Activated naive CD4-positive, alpha-beta T cell treated with anti-CD3 and anti-CD28 coated beads, Interleukin-2, amount 10 ng/mL, durations not matched to agents 7 days and 5 days (primary cell): Measurements from ENCODE around the gene OBSCN.

Source experiments
- CTCF ChIA-PET: fragments of 350-600 bp; sonication (Branson Sonifier 250); formaldehyde crosslinking; loops from one replicate; lab custom pipeline; 2021; ENCODE audit warnings: antibody characterized with exemption; lab: Charles Lee
- DNase-seq: peaks from one replicate; pipeline ENCODE4 v3.0.0-alpha.2; 2020
- H3K27ac Mint-ChIP-seq: one replicate; pipeline ENCODE4 v1.8.0; 2021; ENCODE audit warnings: mild to moderate bottlenecking, moderate library complexity, mixed read lengths
- H3K27me3 Mint-ChIP-seq: one replicate; pipeline ENCODE4 v1.8.0; 2021; ENCODE audit warnings: mild to moderate bottlenecking, mixed read lengths
- H3K36me3 Mint-ChIP-seq: one replicate; pipeline ENCODE4 v1.8.0; 2021; ENCODE audit warnings: mixed read lengths
- H3K4me1 Mint-ChIP-seq: one replicate; pipeline ENCODE4 v1.8.0; 2021; ENCODE audit warnings: mixed read lengths
- H3K4me3 Mint-ChIP-seq: one replicate; pipeline ENCODE4 v1.8.0; 2021; ENCODE audit warnings: mild to moderate bottlenecking, moderate library complexity, mixed read lengths
- H3K9me3 Mint-ChIP-seq: one replicate; pipeline ENCODE4 v1.8.0; 2021; ENCODE audit warnings: mixed read lengths

OBSCN gene

DNA sequence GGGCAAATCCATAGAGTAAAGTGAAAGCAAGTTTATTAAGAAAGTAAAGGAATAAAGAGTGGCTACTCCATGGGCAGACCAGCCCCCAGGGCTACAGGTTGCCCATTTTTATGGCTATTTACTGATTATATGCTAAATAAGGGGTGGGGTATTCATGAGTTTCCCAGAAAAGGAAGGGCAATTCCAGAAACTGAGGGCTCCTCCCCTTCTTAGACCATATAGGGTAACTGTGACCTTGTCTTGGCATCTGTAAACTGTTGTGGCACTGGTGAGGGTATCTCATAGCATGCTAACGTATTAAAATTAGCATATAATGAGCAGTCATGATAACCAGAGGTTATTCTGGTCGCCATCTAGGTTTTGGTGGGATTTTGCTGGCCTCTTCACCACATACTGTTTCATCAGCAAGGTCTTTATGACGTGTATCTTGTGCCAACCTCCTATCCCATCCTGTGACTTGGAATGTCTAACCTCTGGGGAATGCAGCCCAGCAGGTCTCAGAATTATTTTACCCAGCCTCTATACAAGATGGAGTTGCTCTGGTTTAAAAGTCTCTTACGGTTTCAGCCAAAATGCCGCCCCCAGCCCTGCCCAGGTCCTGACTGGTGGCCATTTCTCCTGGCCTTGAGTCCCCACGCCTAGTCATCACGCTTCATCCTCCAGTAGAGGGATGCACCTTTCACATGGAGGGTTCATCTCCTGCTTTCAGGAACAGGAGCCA lies 209.8 kb downstream of the OBSCN start:
- Mint-ChIP-seq H3K27ac (no peak overlapping the region), H3K4me1 (peaks cover 24% of the 10 kb centered on the region), H3K4me3 (no peak overlapping the region), H3K9me3 (no peaks in the 10 kb centered on the region), H3K36me3 (peaks cover 4% of the 10 kb centered on the region), H3K27me3 (peaks cover 50% of the 10 kb centered on the region)
- no peak for DNase-seq
- CTCF ChIA-PET, result no interaction called here

DNA sequence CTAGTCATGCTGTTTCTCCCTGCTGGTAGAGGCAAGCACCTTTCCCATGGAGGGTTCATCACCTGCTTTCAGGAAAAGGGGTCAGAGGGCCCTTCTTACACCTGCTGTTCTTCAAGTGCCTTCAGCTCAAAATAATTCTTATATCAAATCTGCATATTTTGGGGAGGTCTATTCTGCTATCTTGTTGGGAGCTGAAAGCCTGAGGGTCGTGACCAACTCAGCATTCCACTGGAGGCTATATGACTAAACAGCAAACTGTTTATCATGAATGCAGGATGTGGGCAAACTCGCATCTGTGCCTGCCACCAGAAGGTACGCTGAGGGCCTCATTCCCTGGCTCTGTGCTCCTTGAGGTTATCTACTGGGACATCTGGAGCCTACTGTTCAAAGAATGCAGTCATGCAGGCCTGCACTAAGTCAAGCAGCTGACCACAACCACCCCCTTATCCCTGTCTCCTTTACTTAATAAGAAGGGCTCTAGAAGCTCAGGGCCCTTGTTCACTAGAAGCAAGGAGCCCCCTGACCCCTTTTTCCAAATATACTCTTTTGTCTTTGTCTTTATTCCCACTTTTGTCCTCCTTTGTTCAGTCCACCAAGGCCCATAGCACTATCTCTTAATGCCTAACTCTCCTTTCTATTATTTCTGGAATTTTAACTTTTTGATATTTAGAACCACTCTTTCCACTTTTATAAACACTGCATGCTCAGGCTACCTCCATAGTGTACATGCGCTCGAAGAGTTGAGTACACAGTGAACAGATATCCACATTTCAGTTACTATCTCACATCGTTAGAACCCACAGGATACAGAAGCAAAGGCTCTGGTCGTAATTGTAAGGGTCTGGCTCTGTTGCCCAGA lies 213.4 kb downstream of the OBSCN start:
- CTCF ChIA-PET, result interaction anchor here (1.6 kb wide), 1 partner anchor 34 kb away, joined by 3 read pairs; no protein-coding TSS in a partner anchor
- H3K4me1 Mint-ChIP-seq, result peaks cover 9% of the 10 kb centered on the region
- no peak overlapping the region for H3K4me3 Mint-ChIP-seq
- DNase-seq, result no peak
- H3K9me3 Mint-ChIP-seq, result no peaks in the 10 kb centered on the region
- H3K36me3 Mint-ChIP-seq, result no peaks in the 10 kb centered on the region
- no peak overlapping the region for H3K27ac Mint-ChIP-seq
- peaks cover 29% of the 10 kb centered on the region for H3K27me3 Mint-ChIP-seq

DNA sequence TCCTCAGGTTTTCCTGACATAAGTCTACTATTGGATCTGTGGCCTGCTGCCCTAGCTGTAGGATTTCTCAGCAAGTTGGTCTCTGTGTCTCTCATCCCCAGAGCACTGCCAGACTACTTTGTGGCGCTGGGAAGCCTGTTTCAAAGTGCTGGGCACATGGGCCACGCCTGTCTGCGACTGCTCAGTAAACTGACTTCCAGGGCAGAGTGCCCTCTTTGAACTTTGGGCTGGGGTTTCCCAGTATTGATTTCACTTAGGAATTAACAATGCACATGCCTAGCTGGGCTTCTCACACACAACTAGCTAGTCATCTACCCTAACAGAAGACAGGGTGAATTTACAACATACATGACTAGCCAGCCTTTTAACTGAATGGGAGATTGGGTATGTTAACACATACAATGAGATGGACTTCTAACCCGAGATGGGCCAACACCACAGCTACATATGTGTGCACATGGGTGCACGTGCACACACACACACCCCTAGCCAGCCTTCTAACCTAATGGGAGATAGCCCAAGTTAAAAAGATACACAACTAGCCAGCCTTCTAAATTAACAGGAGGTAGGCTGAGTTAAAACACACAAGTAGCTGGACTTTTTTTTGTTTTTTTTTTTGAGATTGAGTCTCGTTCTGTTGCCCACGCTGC lies 215.7 kb downstream of the OBSCN start:
- CTCF ChIA-PET, result no interaction called here
- DNase-seq, result no peak
- Mint-ChIP-seq H3K27me3 (peaks cover 24% of the 10 kb centered on the region), H3K9me3 (no peaks in the 10 kb centered on the region), H3K4me1 (no peaks in the 10 kb centered on the region), H3K27ac (no peak overlapping the region), H3K36me3 (no peaks in the 10 kb centered on the region), H3K4me3 (no peak overlapping the region)

DNA sequence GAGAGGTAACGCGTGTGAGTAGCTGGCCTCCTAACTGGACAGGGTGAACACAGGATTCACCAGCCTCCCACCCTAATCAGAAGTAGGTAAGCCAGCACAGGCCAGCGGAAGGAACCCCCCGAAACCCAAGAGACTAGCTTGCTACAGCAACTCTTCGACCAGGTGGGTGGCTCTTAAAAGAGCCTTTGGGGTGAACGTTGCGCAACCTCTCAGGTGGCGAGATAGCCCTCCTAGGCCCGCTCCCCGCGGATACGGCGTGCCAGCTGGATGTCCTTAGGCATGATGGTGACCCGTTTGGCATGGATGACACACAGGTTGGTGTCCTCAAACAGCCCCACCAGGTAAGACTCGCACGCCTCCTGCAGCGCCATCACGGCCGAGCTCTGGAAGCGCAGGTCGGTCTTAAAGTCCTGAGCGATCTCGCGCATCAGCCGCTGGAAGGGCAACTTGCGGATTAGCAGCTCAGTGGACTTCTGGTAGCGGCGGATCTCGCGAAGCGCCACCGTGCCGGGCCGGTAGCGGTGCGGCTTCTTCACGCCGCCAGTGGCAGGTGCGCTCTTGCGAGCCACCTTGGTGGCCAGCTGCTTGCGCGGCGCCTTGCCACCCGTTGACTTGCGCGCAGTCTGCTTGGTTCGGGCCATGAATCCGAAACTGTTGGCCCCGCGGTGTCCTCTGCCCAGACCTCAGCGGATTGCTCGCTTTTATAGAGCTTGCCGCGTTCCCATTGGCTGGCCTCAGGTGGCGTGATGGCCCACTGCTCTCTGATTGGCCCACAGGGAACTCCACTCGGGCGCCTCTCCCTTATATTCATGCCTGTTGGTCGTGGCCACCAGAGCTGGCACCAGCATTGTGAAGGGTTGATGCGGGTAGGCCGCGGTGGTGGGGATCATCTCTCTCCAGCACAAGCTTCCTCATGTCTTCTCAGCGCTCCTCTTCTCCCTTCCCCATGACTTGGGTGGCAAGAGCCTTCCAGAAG lies 217.1 kb downstream of the OBSCN start:
- H3K27me3 Mint-ChIP-seq, result peaks cover 39% of the 10 kb centered on the region
- H3K36me3 Mint-ChIP-seq, result no peaks in the 10 kb centered on the region
- no peaks in the 10 kb centered on the region for H3K9me3 Mint-ChIP-seq
- no peak overlapping the region for H3K27ac Mint-ChIP-seq
- DNase-seq, result no peak
- H3K4me1 Mint-ChIP-seq, result no peaks in the 10 kb centered on the region
- H3K4me3 Mint-ChIP-seq, result no peak overlapping the region
- CTCF ChIA-PET, result no interaction called here

DNA sequence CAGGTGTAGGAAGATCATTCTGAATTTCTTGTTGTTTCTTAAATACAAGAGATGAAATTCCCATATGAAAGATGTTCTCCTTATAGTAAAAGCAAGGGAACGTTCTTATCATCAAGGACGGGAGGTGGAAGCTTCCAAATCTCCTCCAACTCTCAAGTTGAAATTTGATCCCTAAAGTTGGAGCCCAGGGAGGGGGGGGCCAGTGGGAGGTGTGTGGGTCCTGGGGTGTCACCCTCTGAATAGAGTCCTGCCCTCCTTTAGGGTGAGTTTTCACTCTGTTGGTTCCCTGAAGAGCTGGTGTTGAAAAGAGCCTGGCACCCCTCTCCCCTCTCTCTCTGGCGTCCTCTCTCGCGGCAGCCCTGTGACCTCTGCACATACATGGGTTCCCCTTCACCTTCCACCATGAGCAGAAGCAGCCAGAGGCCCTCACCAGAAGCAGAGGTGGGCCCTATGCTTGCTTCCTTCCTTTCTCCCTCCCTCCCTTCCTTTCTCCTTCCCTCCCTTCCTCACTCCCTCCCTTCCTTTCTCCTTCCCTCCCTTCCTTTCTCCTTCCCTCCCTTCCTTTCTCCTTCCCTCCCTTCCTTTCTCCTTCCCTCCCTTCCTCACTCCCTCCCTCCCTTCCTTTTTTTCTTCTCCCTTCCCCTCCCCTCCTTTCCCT lies 218.8 kb downstream of the OBSCN start:
- no peaks in the 10 kb centered on the region for H3K9me3 Mint-ChIP-seq
- peaks cover 44% of the 10 kb centered on the region for H3K27me3 Mint-ChIP-seq
- H3K4me3 Mint-ChIP-seq, result no peak overlapping the region
- CTCF ChIA-PET, result interaction anchor here (0.6 kb wide), 1 partner anchor 47 kb away, joined by 3 read pairs; no protein-coding TSS in a partner anchor
- H3K27ac Mint-ChIP-seq, result no peak overlapping the region
- DNase-seq, result no peak
- no peaks in the 10 kb centered on the region for H3K4me1 Mint-ChIP-seq
- no peaks in the 10 kb centered on the region for H3K36me3 Mint-ChIP-seq

DNA sequence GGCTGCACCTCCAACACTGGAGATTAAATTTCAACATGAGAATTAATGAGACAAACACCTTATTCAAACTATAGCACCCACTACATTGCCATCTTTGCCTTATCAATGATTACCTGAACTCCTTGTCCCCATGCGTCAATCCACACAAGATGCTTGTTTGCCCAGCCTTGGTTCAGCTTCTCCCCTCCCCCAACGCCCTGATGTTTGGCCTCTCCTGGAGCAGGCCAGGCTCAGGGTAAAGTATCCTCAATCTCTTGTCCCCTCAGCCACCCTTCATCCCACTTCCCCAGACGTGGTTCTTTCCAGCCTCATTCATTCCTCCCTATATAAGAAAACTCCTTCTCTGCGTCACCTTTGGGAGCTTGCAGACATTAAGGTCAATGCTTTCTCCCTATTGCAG lies 220.6 kb downstream of the OBSCN start:
- Mint-ChIP-seq H3K27me3 (peaks cover 58% of the 10 kb centered on the region), H3K4me1 (no peaks in the 10 kb centered on the region), H3K27ac (no peak overlapping the region), H3K4me3 (no peak overlapping the region), H3K36me3 (no peaks in the 10 kb centered on the region), H3K9me3 (no peaks in the 10 kb centered on the region)
- DNase-seq, result no peak
- CTCF ChIA-PET, result no interaction called here
